Caco-2 (cell line): ENCODE results near the gene ASAP2. TPM values are rescaled to one million over a fixed set of nuclear protein-coding genes. Genes with fewer than 3 reads are reported as not detected.

Source experiments
- BruUV-seq: library from RNA; stranded (reverse); fragments of 400-500 nt; replicated peaks from 2 replicates; lab custom pipeline; 2021; lab: Mats Ljungman, UMichigan
- CTCF ChIA-PET: fragments of 300-600 bp; sonication (Branson Sonifier 250); formaldehyde crosslinking; loops from one replicate; lab custom pipeline; 2022; ENCODE audit warnings: antibody characterized with exemption; lab: Charles Lee
- POLR2A ChIA-PET: fragments of 300-600 bp; sonication (Branson Sonifier 250); formaldehyde crosslinking; loops from one replicate; lab custom pipeline; 2022; ENCODE audit warnings: antibody characterized with exemption; lab: Charles Lee
- DNase-seq, 2 experiments: peaks; one replicate each; pipeline versions ENCODE4 v3.0.0 to v3.0.0-alpha.2; 2020 to 2022
- H3K27me3 ChIP-seq: replicated peaks from 2 replicates; pipeline ENCODE4 v1.6.0; 2011; ENCODE audit warnings: low read length; ENCODE audit not compliant: control insufficient read depth, insufficient read depth
- H3K36me3 ChIP-seq: 2 replicates; pipeline ENCODE4 v1.5.1; 2011; ENCODE audit warnings: low read length; ENCODE audit not compliant: control insufficient read depth, insufficient read depth
- H3K4me1 ChIP-seq: fragments of 250-450 bp; sonication (Bioruptor Pico); 2 replicates; pipeline ENCODE4 v1.5.1; 2020; ENCODE audit warnings: mild to moderate bottlenecking
- H3K4me3 ChIP-seq: 2 replicates; pipeline ENCODE4 v1.5.1; 2011; ENCODE audit warnings: low read depth, mild to moderate bottlenecking, control low read depth, low read length
- H3K9me3 ChIP-seq: fragments of 250-450 bp; sonication (Bioruptor Pico); 2 replicates; pipeline ENCODE4 v1.5.1; 2020; ENCODE audit warnings: mild to moderate bottlenecking, moderate library complexity
- H3K27ac Mint-ChIP-seq: one replicate; pipeline ENCODE4 v1.8.0; 2022; ENCODE audit warnings: mixed read lengths; ENCODE audit not compliant: unreplicated experiment
- H3K27me3 Mint-ChIP-seq: one replicate; pipeline ENCODE4 v1.8.0; 2022; ENCODE audit warnings: mixed read lengths; ENCODE audit not compliant: insufficient read depth, unreplicated experiment
- H3K36me3 Mint-ChIP-seq: one replicate; pipeline ENCODE4 v1.8.0; 2022; ENCODE audit warnings: mild to moderate bottlenecking, mixed read lengths; ENCODE audit not compliant: insufficient read depth, unreplicated experiment
- H3K4me1 Mint-ChIP-seq: one replicate; pipeline ENCODE4 v1.8.0; 2022; ENCODE audit warnings: low read depth, mixed read lengths; ENCODE audit not compliant: unreplicated experiment
- H3K4me3 Mint-ChIP-seq: one replicate; pipeline ENCODE4 v1.8.0; 2022; ENCODE audit warnings: mild to moderate bottlenecking, moderate library complexity, mixed read lengths; ENCODE audit not compliant: unreplicated experiment
- H3K9me3 Mint-ChIP-seq: one replicate; pipeline ENCODE4 v1.8.0; 2022; ENCODE audit warnings: mixed read lengths; ENCODE audit not compliant: unreplicated experiment
- CTCF ChIP-seq, 2 experiments: fragments of 200-600 bp in 1 of 2; IDR thresholded peaks; 1 replicate in 1 of 2; 2 replicates in 1 of 2; pipeline versions ENCODE4 v1.5.1 to v1.8.0; 2011 to 2022; ENCODE audit warnings: antibody characterized with exemption in 1 of 2, control low read depth in 1 of 2, inconsistent platforms in 1 of 2, low read depth in 1 of 2, low read length in 1 of 2, mild to moderate bottlenecking in 1 of 2, moderate library complexity in 1 of 2; ENCODE audit not compliant: insufficient read depth in 1 of 2, severe bottlenecking in 1 of 2, unreplicated experiment in 1 of 2
- intact Hi-C: fragments of 100-400 bp; cut with micrococcal nuclease; formaldehyde crosslinking; loops from one replicate; pipeline ENCODE4 v1.10.0; 2022; ENCODE audit not compliant: unreplicated experiment
- total RNA-seq: library from RNA; stranded (reverse); gene quantifications from 2 replicates; pipeline ENCODE4 v1.2.3, GENCODE V29; 2022

The ASAP2 gene
- total RNA-seq, 1 experiment from 2014 or later, result 25.6 TPM

- Mint-ChIP-seq H3K27me3 (no peaks in the 10 kb centered on the region), H3K9me3 (no peaks in the 10 kb centered on the region), H3K27ac (no peak overlapping the region), H3K4me3 (no peak overlapping the region), H3K4me1 (peaks cover 9% of the 10 kb centered on the region), H3K36me3 (peaks cover 30% of the 10 kb centered on the region)
- DNase-seq, result no peak
- peaks cover 7% of the 10 kb centered on the region; the same call in 1 of the 2 replicates for H3K4me1 ChIP-seq
- intact Hi-C loops, result no loop called here
- no peaks in the 10 kb centered on the region for H3K9me3 ChIP-seq
- no peak overlapping the region for H3K4me3 ChIP-seq
- no peaks in the 10 kb centered on the region for H3K27me3 ChIP-seq
- TF ChIP-seq CTCF (IDR thresholded peaks at IDR 0.05; ENCODE audit: insufficient read depth in 1 of 2, low read depth in 1 of 2, low read length in 1 of 2, severe bottlenecking in 1 of 2, unreplicated experiment in 1 of 2), result no peak
- CTCF ChIA-PET, result interaction anchor here (0.7 kb wide), 2 partner anchors 49 to 182 kb away, joined by 3 to 7 read pairs; partner anchors contain the start of gene ITGB1BP1
- H3K36me3 ChIP-seq, result peaks cover 3% of the 10 kb centered on the region; the same call in 1 of the 2 replicates
- BruUV-seq, result no TSS peak
- POLR2A ChIA-PET, result no interaction called here
Observed at GRCh38 chr2:9374071-9374730, 167.6 kb downstream of the ASAP2 start.

GRCh38 chr2:9375857-9376428 lies 169.3 kb downstream of the ASAP2 start:
- intact Hi-C loops, result loop anchor here (1.0 kb wide), 1 partner anchor 234 kb away; no protein-coding TSS in a partner anchor
- peaks cover 3% of the 10 kb centered on the region; the same call in 1 of the 2 replicates for H3K36me3 ChIP-seq
- Mint-ChIP-seq H3K4me3 (no peak overlapping the region), H3K36me3 (peaks cover 32% of the 10 kb centered on the region), H3K4me1 (no peaks in the 10 kb centered on the region), H3K27ac (no peak overlapping the region), H3K9me3 (no peaks in the 10 kb centered on the region), H3K27me3 (no peaks in the 10 kb centered on the region)
- no peak for DNase-seq
- no TSS peak for BruUV-seq
- no peak overlapping the region for H3K4me3 ChIP-seq
- no peak for TF ChIP-seq CTCF (IDR thresholded peaks at IDR 0.05; ENCODE audit: insufficient read depth in 1 of 2, low read depth in 1 of 2, low read length in 1 of 2, severe bottlenecking in 1 of 2, unreplicated experiment in 1 of 2)
- no peaks in the 10 kb centered on the region for H3K9me3 ChIP-seq
- ChIA-PET POLR2A (no interaction called here), CTCF (no interaction called here)
- no peaks in the 10 kb centered on the region for H3K4me1 ChIP-seq
- H3K27me3 ChIP-seq, result no peaks in the 10 kb centered on the region

GRCh38 chr2:9377461-9378097 lies 171.0 kb downstream of the ASAP2 start:
- Mint-ChIP-seq H3K36me3 (peaks cover 39% of the 10 kb centered on the region), H3K4me1 (no peaks in the 10 kb centered on the region), H3K27ac (no peak overlapping the region), H3K4me3 (no peak overlapping the region), H3K27me3 (no peaks in the 10 kb centered on the region), H3K9me3 (no peaks in the 10 kb centered on the region)
- H3K27me3 ChIP-seq, result no peaks in the 10 kb centered on the region
- H3K9me3 ChIP-seq, result no peaks in the 10 kb centered on the region
- DNase-seq, result no peak
- CTCF ChIA-PET, result no interaction called here
- no peaks in the 10 kb centered on the region for H3K4me1 ChIP-seq
- POLR2A ChIA-PET, result no interaction called here
- intact Hi-C loops, result no loop called here
- peaks cover 3% of the 10 kb centered on the region; the same call in 1 of the 2 replicates for H3K36me3 ChIP-seq
- BruUV-seq, result no TSS peak
- H3K4me3 ChIP-seq, result no peak overlapping the region
- no peak for TF ChIP-seq CTCF (IDR thresholded peaks at IDR 0.05; ENCODE audit: insufficient read depth in 1 of 2, low read depth in 1 of 2, low read length in 1 of 2, severe bottlenecking in 1 of 2, unreplicated experiment in 1 of 2)
